ENCODE data around the gene DAZAP1.
"Not testable (repeated sequence)": the region's sequence is repeated elsewhere in the genome, so short reads cannot be mapped to it uniquely, and the experiment has no call there.

Gene DAZAP1

GRCh38 chr19:1411255-1412191 lies 4.1 kb downstream of the DAZAP1 start:
- DNase-seq, result no peak

- no peak for DNase-seq
These were observed 5.0 kb downstream of the DAZAP1 start for GRCh38 chr19:1412323-1412923.

- no peak for DNase-seq
These were observed 5.8 kb downstream of the DAZAP1 start for GRCh38 chr19:1412995-1413800.

GRCh38 chr19:1416014-1416841 lies 8.8 kb downstream of the DAZAP1 start:
- DNase-seq, result no peak

GRCh38 chr19:1417145-1417544 lies 9.8 kb downstream of the DAZAP1 start:
- DNase-seq, result no peak

GRCh38 chr19:1417681-1418495 lies 10.5 kb downstream of the DAZAP1 start:
- DNase-seq, result no peak

- no peak for DNase-seq
These were observed 11.1 kb downstream of the DAZAP1 start for GRCh38 chr19:1418496-1418775.

- DNase-seq, result no peak
These were observed 11.8 kb downstream of the DAZAP1 start for GRCh38 chr19:1418951-1419738.

GRCh38 chr19:1420085-1420484 lies 12.7 kb downstream of the DAZAP1 start:
- not testable (repeated sequence) for DNase-seq

GRCh38 chr19:1420590-1420989 lies 13.2 kb downstream of the DAZAP1 start:
- no peak for DNase-seq

- DNase-seq, result no peak
These were observed 14.0 kb downstream of the DAZAP1 start for GRCh38 chr19:1421218-1421957.

- no peak for DNase-seq
These were observed 14.5 kb downstream of the DAZAP1 start for GRCh38 chr19:1421958-1422305.

- DNase-seq, result no peak
These were observed 15.0 kb downstream of the DAZAP1 start for GRCh38 chr19:1422360-1422759.

- DNase-seq, result no peak
These were observed 15.6 kb downstream of the DAZAP1 start for GRCh38 chr19:1422943-1423342.

GRCh38 chr19:1423436-1424191 lies 16.2 kb downstream of the DAZAP1 start:
- no peak for DNase-seq

- DNase-seq, result no peak
These were observed 17.0 kb downstream of the DAZAP1 start for GRCh38 chr19:1424192-1424955.

- DNase-seq, result no peak
These were observed 17.9 kb downstream of the DAZAP1 start for GRCh38 chr19:1425102-1425837.

GRCh38 chr19:1425902-1426301 lies 18.5 kb downstream of the DAZAP1 start:
- DNase-seq, result no peak
